T-cell (primary cell): ENCODE measurements around the gene GATA6. TPM values are rescaled to one million over a fixed set of nuclear protein-coding genes. Genes with fewer than 3 reads are reported as not detected.

Source experiments
- ATAC-seq, 4 experiments: fragments of 200-7000 bp in 3 of 4; fragments of 150-1000 bp in 1 of 4; cut with Tn5 transposase; replicated peaks in 1 of 4; 1 replicate in 3 of 4; 2 replicates in 1 of 4; pipeline ENCODE4 v1.10.0; 2021; ENCODE audit warnings: moderate library complexity in 3 of 4, mild to moderate bottlenecking in 2 of 4, moderate number of reproducible peaks in 1 of 4
- CTCF ChIA-PET, 2 donors: fragments of 300-600 bp; sonication (Branson Sonifier 250); formaldehyde crosslinking; loops; one replicate each; lab custom pipeline; 2022; ENCODE audit warnings: antibody characterized with exemption in 2 of 2; lab: Charles Lee
- POLR2A ChIA-PET, 2 donors: fragments of 300-600 bp; sonication (Branson Sonifier 250); formaldehyde crosslinking; loops; one replicate each; lab custom pipeline; 2022; ENCODE audit warnings: antibody characterized with exemption in 2 of 2; lab: Charles Lee
- DNase-seq, 35 experiments: peaks; one replicate each; pipeline versions ENCODE4 v3.0.0 to v3.0.0-alpha.2; 2013 to 2023
- H3K27ac ChIP-seq: one replicate; pipeline ENCODE4 v1.5.1; 2013; ENCODE audit warnings: low read length
- H3K27me3 ChIP-seq, 2 experiments: replicated peaks in 1 of 2; 1 replicate in 1 of 2; 2 replicates in 1 of 2; pipeline versions ENCODE4 v1.6.1 to v1.7.0; 2013; ENCODE audit warnings: low read length in 1 of 2, mixed read lengths in 1 of 2; ENCODE audit not compliant: control insufficient read depth in 2 of 2, insufficient read depth in 2 of 2; ENCODE audit errors: extremely low read depth in 1 of 2
- H3K36me3 ChIP-seq, 2 donors: 1 replicate in 1 of 2; 2 replicates in 1 of 2; pipeline versions ENCODE4 v1.6.1 to v1.7.0; 2013; ENCODE audit warnings: low read length in 1 of 2; ENCODE audit not compliant: control insufficient read depth in 2 of 2, insufficient read depth in 1 of 2; ENCODE audit errors: extremely low read depth in 1 of 2
- H3K4me1 ChIP-seq, 2 experiments: 1 replicate in 1 of 2; 2 replicates in 1 of 2; pipeline versions ENCODE4 v1.6.1 to v1.7.0; 2013; ENCODE audit warnings: low read length in 2 of 2, mixed read lengths in 1 of 2; ENCODE audit not compliant: insufficient read depth in 2 of 2, control insufficient read depth in 1 of 2; ENCODE audit errors: extremely low read depth in 1 of 2
- H3K4me3 ChIP-seq, 2 donors: 1 replicate in 1 of 2; 2 replicates in 1 of 2; pipeline versions ENCODE4 v1.5.1 to v1.7.0; 2013; ENCODE audit warnings: mild to moderate bottlenecking in 2 of 2, low read length in 1 of 2, moderate library complexity in 1 of 2; ENCODE audit not compliant: control insufficient read depth in 1 of 2; ENCODE audit errors: extremely low read depth in 1 of 2
- H3K9me3 ChIP-seq: 2 replicates; pipeline ENCODE4 v1.7.0; 2013
- H3K27ac Mint-ChIP-seq, 2 donors: one replicate each; pipeline ENCODE4 v1.8.0; 2020 to 2021; ENCODE audit warnings: mild to moderate bottlenecking in 2 of 2, mixed read lengths in 2 of 2
- H3K27me3 Mint-ChIP-seq, 2 donors: one replicate each; pipeline ENCODE4 v1.8.0; 2021 to 2022; ENCODE audit warnings: mixed read lengths in 2 of 2
- H3K36me3 Mint-ChIP-seq: one replicate; pipeline ENCODE4 v1.8.0; 2021; ENCODE audit warnings: mixed read lengths
- H3K4me1 Mint-ChIP-seq, 3 donors: one replicate each; pipeline ENCODE4 v1.8.0; 2020 to 2022; ENCODE audit warnings: mixed read lengths in 3 of 3, mild to moderate bottlenecking in 1 of 3
- H3K4me3 Mint-ChIP-seq, 3 donors: one replicate each; pipeline ENCODE4 v1.8.0; 2020 to 2022; ENCODE audit warnings: mild to moderate bottlenecking in 3 of 3, mixed read lengths in 3 of 3, moderate library complexity in 3 of 3
- H3K9me3 Mint-ChIP-seq, 3 donors: one replicate each; pipeline ENCODE4 v1.8.0; 2020 to 2022; ENCODE audit warnings: mixed read lengths in 3 of 3
- WGBS: methylation state at CpG from one replicate; pipeline ENCODE4 v1.1.5; 2013; ENCODE audit warnings: missing lambda C conversion rate; ENCODE audit not compliant: insufficient coverage; 5-methylcytosine and 5-hydroxymethylcytosine counted together
- total RNA-seq, 35 experiments: library from RNA in 6 of 35; stranded (reverse) in 6 of 35; fragments of 120-200 nt in 1 of 35; gene quantifications; one replicate each; pipeline versions ENCODE4 v1.2.1 to v1.2.4 and lab custom pipeline; 2013 to 2026

GATA6 gene
- total RNA-seq, 5 donors from 2014 or later (not counting 1 experiment from before 2014, with no cell fraction given), result 0.13 to 0.96 (median 0.59) TPM

DNA sequence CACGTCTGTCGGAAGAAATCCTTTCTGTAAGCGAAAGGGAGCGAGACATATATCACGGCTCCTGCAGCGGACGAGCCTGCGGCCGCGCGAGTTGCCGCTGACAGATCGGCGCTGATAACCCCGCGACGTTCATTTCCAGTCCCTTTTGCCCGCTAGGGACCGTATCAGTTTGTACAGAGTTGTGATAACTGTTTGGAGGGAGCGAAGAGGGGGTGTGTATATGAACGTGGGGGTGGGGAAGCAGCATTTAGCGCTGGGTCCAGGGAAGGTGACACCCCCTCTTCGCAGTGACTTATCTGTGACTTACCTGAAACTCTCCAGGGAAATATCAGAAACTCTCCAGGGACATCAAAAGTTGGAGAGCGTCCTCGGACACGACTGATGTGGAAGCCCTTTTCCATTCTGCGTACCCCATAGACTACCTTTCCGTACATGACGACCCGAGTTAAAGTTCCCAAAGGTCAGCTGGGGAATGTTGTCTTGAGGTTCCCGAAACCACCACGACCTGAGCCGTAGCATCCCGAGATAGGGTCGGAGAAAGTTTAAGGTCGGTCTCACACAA, 948 bp upstream of the GATA6 start:
- DNase-seq, result peak in 3 of 35 experiments; percentile 4 to 56 (median 19)
- Histone ChIP-seq H3K36me3 (no peaks in the 10 kb centered on the region), H3K27ac (no peak overlapping the region), H3K4me3 (peak overlapping the region in 1 of 2 donors; percentile 47), H3K27me3 (peaks cover 31 to 90% of the 10 kb centered on the region in 2 experiments), H3K4me1 (peaks cover 5 to 60% of the 10 kb centered on the region in 2 experiments), H3K9me3 (no peaks in the 10 kb centered on the region)
- Mint-ChIP-seq H3K27ac (peak overlapping the region in 1 of 2 donors; percentile 46), H3K4me3 (peak overlapping the region; percentile 35 to 63 (median 46)), H3K4me1 (peaks cover 6 to 28% (median 25%) of the 10 kb centered on the region in 3 donors), H3K9me3 (no peaks in the 10 kb centered on the region), H3K27me3 (peaks cover 51 to 72% of the 10 kb centered on the region in 2 donors), H3K36me3 (no peaks in the 10 kb centered on the region)
- ATAC-seq, result no peak
- CTCF ChIA-PET, result no interaction called here
- POLR2A ChIA-PET, result no interaction called here
- 5% methylated on average over 23 of the region's 36 CpGs for WGBS

DNA sequence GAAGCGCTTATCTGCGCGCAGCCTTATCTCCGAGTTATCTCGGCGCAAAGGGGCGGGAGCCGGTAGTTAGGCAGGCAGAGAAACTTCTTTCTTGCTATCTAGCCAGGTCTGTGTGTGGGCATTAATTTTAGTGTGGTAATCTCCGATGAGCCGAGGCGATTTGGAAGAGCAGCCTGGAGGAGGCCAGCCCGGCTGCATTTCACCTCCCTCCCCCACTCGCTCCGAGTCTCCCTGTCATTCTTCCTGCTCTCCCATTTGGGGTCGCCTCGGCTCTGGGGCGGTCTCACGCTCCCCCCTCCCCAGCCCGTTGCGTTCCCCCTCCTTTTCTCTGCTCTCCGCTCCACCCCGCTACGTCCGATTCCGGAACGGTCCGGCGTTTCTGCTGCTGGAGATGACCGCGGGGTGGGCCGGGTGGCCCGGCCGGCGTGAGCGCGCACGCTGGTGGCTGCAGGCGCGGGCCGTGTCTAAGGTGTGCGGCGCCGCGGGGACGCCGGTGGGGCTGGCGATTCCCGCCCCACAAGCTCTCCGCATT, 566 bp downstream of the GATA6 start:
- peaks cover 5 to 58% of the 10 kb centered on the region in 2 experiments for H3K4me1 ChIP-seq
- DNase-seq, result peak in 3 of 35 experiments; percentile 7 to 36 (median 14)
- no peaks in the 10 kb centered on the region for H3K9me3 ChIP-seq
- Mint-ChIP-seq H3K4me1 (peaks cover 6 to 28% (median 25%) of the 10 kb centered on the region in 3 donors), H3K27me3 (peaks cover 50 to 74% of the 10 kb centered on the region in 2 donors), H3K4me3 (peak overlapping the region; percentile 82 to 87 (median 85)), H3K27ac (no peak overlapping the region), H3K9me3 (no peaks in the 10 kb centered on the region), H3K36me3 (no peaks in the 10 kb centered on the region)
- under 1% methylated on average over 32 of the region's 49 CpGs for WGBS
- H3K4me3 ChIP-seq, result peak overlapping the region; percentile 55 to 60
- peak; percentile 8 to 46 (median 30) for ATAC-seq
- H3K27me3 ChIP-seq, result peaks cover 25 to 89% of the 10 kb centered on the region in 2 experiments
- POLR2A ChIA-PET, result interaction anchor here in 1 of 2 donors (0.6 to 1.0 kb wide), 3 partner anchors 113 to 536 kb away, joined by 4 to 11 read pairs (median 9); no protein-coding TSS in a partner anchor
- CTCF ChIA-PET, result interaction anchor here in 1 of 2 donors (0.7 kb wide), 1 partner anchor 393 kb away, joined by 3 read pairs; no protein-coding TSS in a partner anchor
- H3K27ac ChIP-seq, result no peak overlapping the region
- H3K36me3 ChIP-seq, result no peaks in the 10 kb centered on the region

DNA sequence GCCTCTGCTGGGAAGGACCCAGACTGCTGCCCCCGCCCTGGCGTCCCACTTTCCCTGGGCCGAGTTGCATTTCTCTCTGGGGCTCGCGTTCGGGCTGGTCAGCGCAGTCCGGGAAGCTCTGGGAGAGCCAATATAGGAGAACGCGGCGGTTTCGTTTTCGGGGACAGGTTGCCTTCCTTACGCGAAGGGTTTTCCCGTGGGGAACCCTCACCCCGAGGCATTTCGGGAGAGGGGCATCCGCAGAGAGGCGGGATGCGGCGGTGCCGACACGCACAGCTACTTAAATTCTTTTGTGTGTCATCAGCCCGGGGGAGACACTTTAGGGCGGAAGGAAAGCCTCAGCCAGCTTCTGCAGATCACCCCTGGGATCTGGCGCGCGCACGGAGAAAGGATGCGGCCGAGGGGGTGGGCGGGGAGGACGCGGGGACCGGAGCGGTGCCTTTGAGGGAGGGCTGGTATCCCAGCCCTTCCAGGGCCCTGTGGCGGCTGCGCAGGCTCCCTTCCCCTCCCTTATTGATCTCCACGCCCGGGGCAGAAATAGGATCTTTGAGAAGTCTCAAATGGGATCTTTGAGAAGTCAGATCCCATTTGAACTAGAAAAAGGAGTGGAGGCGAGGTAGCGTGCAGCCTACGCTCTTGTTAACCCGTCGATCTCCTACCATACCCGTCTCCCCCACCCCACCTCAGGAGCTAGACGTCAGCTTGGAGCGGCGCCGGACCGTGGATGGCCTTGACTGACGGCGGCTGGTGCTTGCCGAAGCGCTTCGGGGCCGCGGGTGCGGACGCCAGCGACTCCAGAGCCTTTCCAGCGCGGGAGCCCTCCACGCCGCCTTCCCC, 1.2 kb downstream of the GATA6 start:
- peak overlapping the region; percentile 82 to 87 (median 85) for H3K4me3 Mint-ChIP-seq
- H3K27ac ChIP-seq, result no peak overlapping the region
- peaks cover 50 to 75% of the 10 kb centered on the region in 2 donors for H3K27me3 Mint-ChIP-seq
- no peaks in the 10 kb centered on the region for H3K9me3 Mint-ChIP-seq
- H3K4me1 ChIP-seq, result peaks cover 5 to 53% of the 10 kb centered on the region in 2 experiments
- POLR2A ChIA-PET, result interaction anchor here in 1 of 2 donors (0.6 to 1.0 kb wide), 3 partner anchors 112 to 536 kb away, joined by 4 to 11 read pairs (median 9); no protein-coding TSS in a partner anchor
- peaks cover 30 to 84% of the 10 kb centered on the region in 2 experiments for H3K27me3 ChIP-seq
- no peak overlapping the region for H3K27ac Mint-ChIP-seq
- peaks cover 6 to 25% (median 23%) of the 10 kb centered on the region in 3 donors for H3K4me1 Mint-ChIP-seq
- H3K9me3 ChIP-seq, result no peaks in the 10 kb centered on the region
- H3K36me3 Mint-ChIP-seq, result no peaks in the 10 kb centered on the region
- DNase-seq (peak in 1 of 35 experiments; percentile 38), ATAC-seq (no peak)
- whole genome bisulfite sequencing, result 2% methylated on average over 55 of the region's 66 CpGs
- H3K36me3 ChIP-seq, result no peaks in the 10 kb centered on the region
- CTCF ChIA-PET, result interaction anchor here in 1 of 2 donors (0.6 to 0.7 kb wide), 2 partner anchors 392 to 801 kb away, joined by 3 to 4 read pairs; no protein-coding TSS in a partner anchor
- H3K4me3 ChIP-seq, result peak overlapping the region; percentile 55 to 60

DNA sequence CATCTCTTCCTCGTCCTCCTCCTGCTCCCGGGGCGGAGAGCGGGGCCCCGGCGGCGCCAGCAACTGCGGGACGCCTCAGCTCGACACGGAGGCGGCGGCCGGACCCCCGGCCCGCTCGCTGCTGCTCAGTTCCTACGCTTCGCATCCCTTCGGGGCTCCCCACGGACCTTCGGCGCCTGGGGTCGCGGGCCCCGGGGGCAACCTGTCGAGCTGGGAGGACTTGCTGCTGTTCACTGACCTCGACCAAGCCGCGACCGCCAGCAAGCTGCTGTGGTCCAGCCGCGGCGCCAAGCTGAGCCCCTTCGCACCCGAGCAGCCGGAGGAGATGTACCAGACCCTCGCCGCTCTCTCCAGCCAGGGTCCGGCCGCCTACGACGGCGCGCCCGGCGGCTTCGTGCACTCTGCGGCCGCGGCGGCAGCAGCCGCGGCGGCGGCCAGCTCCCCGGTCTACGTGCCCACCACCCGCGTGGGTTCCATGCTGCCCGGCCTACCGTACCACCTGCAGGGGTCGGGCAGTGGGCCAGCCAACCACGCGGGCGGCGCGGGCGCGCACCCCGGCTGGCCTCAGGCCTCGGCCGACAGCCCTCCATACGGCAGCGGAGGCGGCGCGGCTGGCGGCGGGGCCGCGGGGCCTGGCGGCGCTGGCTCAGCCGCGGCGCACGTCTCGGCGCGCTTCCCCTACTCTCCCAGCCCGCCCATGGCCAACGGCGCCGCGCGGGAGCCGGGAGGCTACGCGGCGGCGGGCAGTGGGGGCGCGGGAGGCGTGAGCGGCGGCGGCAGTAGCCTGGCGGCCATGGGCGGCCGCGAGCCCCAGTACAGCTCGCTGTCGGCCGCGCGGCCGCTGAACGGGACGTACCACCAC, 2.1 kb downstream of the GATA6 start:
- ChIA-PET CTCF (no interaction called here), POLR2A (interaction anchor here in 1 of 2 donors (1.0 kb wide), 1 partner anchor 111 kb away, joined by 4 read pairs; no protein-coding TSS in a partner anchor)
- no peak for DNase-seq
- ATAC-seq, result no peak
- Mint-ChIP-seq H3K9me3 (no peaks in the 10 kb centered on the region), H3K27ac (no peak overlapping the region), H3K4me3 (peak overlapping the region in 1 of 3 donors; percentile 87), H3K36me3 (no peaks in the 10 kb centered on the region), H3K4me1 (peaks cover 6 to 24% (median 20%) of the 10 kb centered on the region in 3 donors), H3K27me3 (peaks cover 51 to 73% of the 10 kb centered on the region in 2 donors)
- Histone ChIP-seq H3K4me3 (peak overlapping the region in 1 of 2 donors; percentile 55), H3K36me3 (no peaks in the 10 kb centered on the region), H3K27me3 (peaks cover 32 to 78% of the 10 kb centered on the region in 2 experiments), H3K4me1 (peaks cover 5 to 45% of the 10 kb centered on the region in 2 experiments), H3K27ac (no peak overlapping the region), H3K9me3 (no peaks in the 10 kb centered on the region)
- 9% methylated on average over 115 of the region's 120 CpGs for WGBS

DNA sequence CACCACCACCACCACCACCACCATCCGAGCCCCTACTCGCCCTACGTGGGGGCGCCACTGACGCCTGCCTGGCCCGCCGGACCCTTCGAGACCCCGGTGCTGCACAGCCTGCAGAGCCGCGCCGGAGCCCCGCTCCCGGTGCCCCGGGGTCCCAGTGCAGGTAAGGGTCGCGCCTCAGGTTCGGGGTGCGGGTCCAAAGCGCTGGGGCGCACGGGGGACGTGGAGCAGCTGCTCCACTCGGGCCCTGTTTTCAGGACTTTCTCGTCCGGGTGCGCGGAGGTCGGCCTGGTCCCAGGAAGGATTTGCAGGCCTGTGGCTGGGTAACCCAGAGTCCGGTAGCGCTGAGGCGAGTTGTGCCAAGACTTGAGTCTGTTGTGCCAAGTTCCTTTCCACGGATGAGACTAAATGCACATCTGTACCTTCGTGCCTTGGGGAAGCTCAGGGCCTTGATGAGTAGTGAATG, 2.8 kb downstream of the GATA6 start:
- no peaks in the 10 kb centered on the region for H3K9me3 Mint-ChIP-seq
- H3K4me1 Mint-ChIP-seq, result peaks cover 6 to 24% (median 20%) of the 10 kb centered on the region in 3 donors
- ChIA-PET CTCF (no interaction called here), POLR2A (no interaction called here)
- H3K27ac ChIP-seq, result no peak overlapping the region
- H3K27me3 Mint-ChIP-seq, result peaks cover 48 to 69% of the 10 kb centered on the region in 2 donors
- no peak overlapping the region for H3K27ac Mint-ChIP-seq
- DNase-seq, result no peak
- H3K4me1 ChIP-seq, result peaks cover 5 to 40% of the 10 kb centered on the region in 2 experiments
- H3K9me3 ChIP-seq, result no peaks in the 10 kb centered on the region
- peaks cover 28 to 78% of the 10 kb centered on the region in 2 experiments for H3K27me3 ChIP-seq
- H3K4me3 Mint-ChIP-seq, result no peak overlapping the region
- no peaks in the 10 kb centered on the region for H3K36me3 Mint-ChIP-seq
- H3K4me3 ChIP-seq, result no peak overlapping the region
- 54% methylated on average over 31 of the region's 34 CpGs for WGBS
- H3K36me3 ChIP-seq, result no peaks in the 10 kb centered on the region
- no peak for ATAC-seq
